Activated B cell treated with CpG ODN at 0.5 μM for 24 hours (primary cell): ENCODE results near the gene EPB41L2. TPM values are rescaled to one million over a fixed set of nuclear protein-coding genes. Genes with fewer than 3 reads are reported as not detected.
"Not testable (repeated sequence)": the region's sequence is repeated elsewhere in the genome, so short reads cannot be mapped to it uniquely, and the experiment has no call there.

Source experiments
- ATAC-seq: fragments of 200-7000 bp; cut with Tn5 transposase; one replicate; pipeline ENCODE4 v1.10.0; 2021; ENCODE audit warnings: low read depth, mild to moderate bottlenecking, moderate library complexity
- CTCF ChIA-PET: fragments of 350-600 bp; sonication (Branson Sonifier 250); formaldehyde crosslinking; loops from one replicate; lab custom pipeline; 2021; ENCODE audit warnings: antibody characterized with exemption; lab: Charles Lee
- POLR2A ChIA-PET: fragments of 350-600 bp; sonication (Branson Sonifier 250); formaldehyde crosslinking; loops from one replicate; lab custom pipeline; 2021; ENCODE audit warnings: antibody characterized with exemption; lab: Charles Lee
- DNase-seq: peaks from one replicate; pipeline ENCODE4 v3.0.0; 2022
- H3K27ac Mint-ChIP-seq: one replicate; pipeline ENCODE4 v1.8.0; 2020; ENCODE audit warnings: mixed read lengths
- H3K27me3 Mint-ChIP-seq: one replicate; pipeline ENCODE4 v1.8.0; 2021; ENCODE audit warnings: mixed read lengths
- H3K36me3 Mint-ChIP-seq: one replicate; pipeline ENCODE4 v1.8.0; 2021; ENCODE audit warnings: low read depth, mixed read lengths
- H3K4me1 Mint-ChIP-seq: one replicate; pipeline ENCODE4 v1.8.0; 2021; ENCODE audit warnings: mixed read lengths
- H3K4me3 Mint-ChIP-seq: one replicate; pipeline ENCODE4 v1.8.0; 2020; ENCODE audit warnings: mild to moderate bottlenecking, mixed read lengths
- H3K9me3 Mint-ChIP-seq: one replicate; pipeline ENCODE4 v1.8.0; 2020; ENCODE audit warnings: mixed read lengths
- intact Hi-C: fragments of 100-400 bp; cut with micrococcal nuclease; formaldehyde crosslinking; loops from one replicate; pipeline ENCODE4 v1.15.1; 2024
- total RNA-seq: library from RNA; stranded (reverse); gene quantifications from 2 replicates; pipeline ENCODE4 v1.2.3, GENCODE V29; 2022
- TF ChIP-seq, protein P1 (sequence below): fragments of 200-600 bp; IDR thresholded peaks from one replicate; pipeline ENCODE4 v1.8.0; 2022; ENCODE audit warnings: antibody characterized with exemption, mild to moderate bottlenecking

EPB41L2 gene
- total RNA-seq, 1 donor from 2014 or later: 62.8 TPM

GRCh38 chr6:131014080-131014776 is 48.8 kb downstream of the EPB41L2 start:
- TF ChIP-seq, protein P1, sequence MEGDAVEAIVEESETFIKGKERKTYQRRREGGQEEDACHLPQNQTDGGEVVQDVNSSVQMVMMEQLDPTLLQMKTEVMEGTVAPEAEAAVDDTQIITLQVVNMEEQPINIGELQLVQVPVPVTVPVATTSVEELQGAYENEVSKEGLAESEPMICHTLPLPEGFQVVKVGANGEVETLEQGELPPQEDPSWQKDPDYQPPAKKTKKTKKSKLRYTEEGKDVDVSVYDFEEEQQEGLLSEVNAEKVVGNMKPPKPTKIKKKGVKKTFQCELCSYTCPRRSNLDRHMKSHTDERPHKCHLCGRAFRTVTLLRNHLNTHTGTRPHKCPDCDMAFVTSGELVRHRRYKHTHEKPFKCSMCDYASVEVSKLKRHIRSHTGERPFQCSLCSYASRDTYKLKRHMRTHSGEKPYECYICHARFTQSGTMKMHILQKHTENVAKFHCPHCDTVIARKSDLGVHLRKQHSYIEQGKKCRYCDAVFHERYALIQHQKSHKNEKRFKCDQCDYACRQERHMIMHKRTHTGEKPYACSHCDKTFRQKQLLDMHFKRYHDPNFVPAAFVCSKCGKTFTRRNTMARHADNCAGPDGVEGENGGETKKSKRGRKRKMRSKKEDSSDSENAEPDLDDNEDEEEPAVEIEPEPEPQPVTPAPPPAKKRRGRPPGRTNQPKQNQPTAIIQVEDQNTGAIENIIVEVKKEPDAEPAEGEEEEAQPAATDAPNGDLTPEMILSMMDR: no peak
- Mint-ChIP-seq H3K4me1 (peaks cover 16% of the 10 kb centered on the region), H3K4me3 (no peak overlapping the region), H3K36me3 (peaks cover 9% of the 10 kb centered on the region), H3K27ac (no peak overlapping the region), H3K27me3 (no peaks in the 10 kb centered on the region), H3K9me3 (no peaks in the 10 kb centered on the region)
- DNase-seq: no peak
- intact Hi-C loops: no loop called here
- ChIA-PET POLR2A (no interaction called here), CTCF (no interaction called here)
- no peak for ATAC-seq

- Mint-ChIP-seq H3K9me3 (no peaks in the 10 kb centered on the region), H3K36me3 (peaks cover 16% of the 10 kb centered on the region), H3K27ac (no peak overlapping the region), H3K27me3 (no peaks in the 10 kb centered on the region), H3K4me1 (peaks cover 18% of the 10 kb centered on the region), H3K4me3 (no peak overlapping the region)
- TF ChIP-seq, protein P1: no peak
- ChIA-PET CTCF (no interaction called here), POLR2A (no interaction called here)
- no peak for DNase-seq
- intact Hi-C loops: no loop called here
- ATAC-seq: no peak
Measured at GRCh38 chr6:131013495-131013894, 49.5 kb downstream of the EPB41L2 start.

DNA sequence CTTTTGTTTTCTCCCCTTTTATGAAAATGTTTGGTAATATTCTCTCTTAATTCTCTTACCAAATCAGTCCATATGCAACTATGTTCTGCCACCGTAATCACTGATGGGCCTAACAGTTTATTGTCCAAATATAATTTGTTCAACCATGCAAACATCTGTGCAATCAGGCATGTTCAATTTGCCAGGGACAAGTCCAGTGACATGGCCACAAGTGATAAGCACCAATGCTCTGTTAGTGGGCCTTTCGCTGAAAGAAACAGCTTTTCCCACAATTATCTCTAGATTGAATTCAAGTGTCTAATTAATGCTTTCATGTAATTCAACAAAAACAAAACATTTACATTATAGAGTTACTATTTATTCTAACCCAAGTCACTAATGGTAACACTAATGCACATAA is 53.3 kb downstream of the EPB41L2 start:
- Mint-ChIP-seq H3K4me1 (peaks cover 25% of the 10 kb centered on the region), H3K36me3 (peaks cover 30% of the 10 kb centered on the region), H3K27ac (no peak overlapping the region), H3K4me3 (no peak overlapping the region), H3K27me3 (no peaks in the 10 kb centered on the region), H3K9me3 (peaks cover 12% of the 10 kb centered on the region)
- ChIA-PET POLR2A (no interaction called here), CTCF (no interaction called here)
- no peak for DNase-seq
- no peak for ATAC-seq
- intact Hi-C loops: loop anchor here (10.0 kb wide), 1 partner anchor 55 kb away; no protein-coding TSS in a partner anchor
- TF ChIP-seq, protein P1: no peak

GRCh38 chr6:131008965-131009364 is 54.1 kb downstream of the EPB41L2 start:
- POLR2A ChIA-PET, H3K27me3 Mint-ChIP-seq, CTCF ChIA-PET, H3K27ac Mint-ChIP-seq, ATAC-seq, H3K4me3 Mint-ChIP-seq, DNase-seq: not testable (repeated sequence)
- H3K9me3 Mint-ChIP-seq: peaks cover 12% of the 10 kb centered on the region
- H3K4me1 Mint-ChIP-seq: peaks cover 25% of the 10 kb centered on the region
- peaks cover 30% of the 10 kb centered on the region for H3K36me3 Mint-ChIP-seq
- intact Hi-C loops: loop anchor here (10.0 kb wide), 1 partner anchor 54 kb away; no protein-coding TSS in a partner anchor

GRCh38 chr6:131007964-131008363 is 55.1 kb downstream of the EPB41L2 start:
- DNase-seq, POLR2A ChIA-PET, H3K27me3 Mint-ChIP-seq, ATAC-seq, H3K27ac Mint-ChIP-seq, CTCF ChIA-PET, H3K4me3 Mint-ChIP-seq: not testable (repeated sequence)
- intact Hi-C loops: loop anchor here (10.0 kb wide), 1 partner anchor 53 kb away; no protein-coding TSS in a partner anchor
- H3K36me3 Mint-ChIP-seq: peaks cover 30% of the 10 kb centered on the region
- H3K4me1 Mint-ChIP-seq: peaks cover 21% of the 10 kb centered on the region
- peaks cover 12% of the 10 kb centered on the region for H3K9me3 Mint-ChIP-seq

DNA sequence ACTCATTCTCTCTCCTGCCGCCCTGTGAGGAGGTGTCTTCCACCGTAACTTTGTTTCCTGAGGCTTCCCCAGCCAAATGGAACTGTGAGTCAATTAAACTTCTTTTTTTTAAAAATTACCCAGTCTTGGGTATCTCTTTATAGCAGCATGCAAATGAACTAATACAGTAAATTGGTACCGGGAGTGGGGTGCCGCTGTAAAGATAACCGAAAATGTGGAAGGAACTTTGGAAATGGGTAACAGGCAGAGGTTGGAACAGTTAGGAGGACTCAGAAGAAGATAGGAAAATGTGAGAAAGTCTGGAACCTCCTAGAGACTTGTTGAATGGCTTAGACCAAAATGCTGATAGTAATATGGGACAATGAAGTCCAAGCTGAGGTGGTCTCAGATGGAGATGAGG is 55.8 kb downstream of the EPB41L2 start:
- H3K27me3 Mint-ChIP-seq: no peaks in the 10 kb centered on the region
- H3K27ac Mint-ChIP-seq: no peak overlapping the region
- POLR2A ChIA-PET: no interaction called here
- no peak for DNase-seq
- ATAC-seq: no peak
- H3K36me3 Mint-ChIP-seq: peaks cover 30% of the 10 kb centered on the region
- peaks cover 21% of the 10 kb centered on the region for H3K4me1 Mint-ChIP-seq
- CTCF ChIA-PET: no interaction called here
- H3K9me3 Mint-ChIP-seq: peaks cover 12% of the 10 kb centered on the region
- no peak overlapping the region for H3K4me3 Mint-ChIP-seq
- TF ChIP-seq, protein P1: no peak
- intact Hi-C loops: loop anchor here (10.0 kb wide), 1 partner anchor 52 kb away; no protein-coding TSS in a partner anchor
